ENCODE results near the gene ACADVL.

DNA sequence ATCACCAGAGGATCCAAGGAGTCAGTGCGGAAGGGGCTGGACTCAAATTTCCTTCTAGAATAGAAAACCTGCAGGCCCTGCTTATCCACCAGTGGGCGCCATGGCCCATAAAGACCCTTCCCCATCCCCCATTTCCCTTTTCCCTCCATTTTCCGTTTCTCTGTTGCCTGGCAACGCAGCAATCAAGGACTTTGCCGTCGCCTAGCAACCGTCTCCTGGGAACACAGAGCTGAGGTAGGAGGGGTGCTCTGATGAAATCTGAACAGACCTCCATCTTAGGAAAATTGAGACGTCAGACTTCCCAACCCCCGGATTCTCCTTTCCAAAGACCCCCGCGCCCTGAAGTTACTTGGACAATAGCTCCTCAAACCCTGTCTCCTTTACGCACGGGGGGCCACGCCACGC is 5.8 kb upstream of the ACADVL start:
- TF ChIP-seq, protein P1, sequence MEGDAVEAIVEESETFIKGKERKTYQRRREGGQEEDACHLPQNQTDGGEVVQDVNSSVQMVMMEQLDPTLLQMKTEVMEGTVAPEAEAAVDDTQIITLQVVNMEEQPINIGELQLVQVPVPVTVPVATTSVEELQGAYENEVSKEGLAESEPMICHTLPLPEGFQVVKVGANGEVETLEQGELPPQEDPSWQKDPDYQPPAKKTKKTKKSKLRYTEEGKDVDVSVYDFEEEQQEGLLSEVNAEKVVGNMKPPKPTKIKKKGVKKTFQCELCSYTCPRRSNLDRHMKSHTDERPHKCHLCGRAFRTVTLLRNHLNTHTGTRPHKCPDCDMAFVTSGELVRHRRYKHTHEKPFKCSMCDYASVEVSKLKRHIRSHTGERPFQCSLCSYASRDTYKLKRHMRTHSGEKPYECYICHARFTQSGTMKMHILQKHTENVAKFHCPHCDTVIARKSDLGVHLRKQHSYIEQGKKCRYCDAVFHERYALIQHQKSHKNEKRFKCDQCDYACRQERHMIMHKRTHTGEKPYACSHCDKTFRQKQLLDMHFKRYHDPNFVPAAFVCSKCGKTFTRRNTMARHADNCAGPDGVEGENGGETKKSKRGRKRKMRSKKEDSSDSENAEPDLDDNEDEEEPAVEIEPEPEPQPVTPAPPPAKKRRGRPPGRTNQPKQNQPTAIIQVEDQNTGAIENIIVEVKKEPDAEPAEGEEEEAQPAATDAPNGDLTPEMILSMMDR (IDR thresholded peaks at IDR 0.05; ENCODE audit: low read length): peak; percentile 63
- TF ChIP-seq EZH2 (IDR thresholded peaks at IDR 0.05; ENCODE audit: borderline replicate concordance, low read length): no peak

Measured in OCI-LY1 (cell line).